Ishikawa (cell line): ENCODE data around the gene FCER1G.

Experiments used
- CEBPB ChIP-seq: IDR thresholded peaks from 2 replicates; pipeline ENCODE4 v1.6.1; 2012
- CREB1 ChIP-seq: IDR thresholded peaks from 2 replicates; pipeline ENCODE4 v1.6.1; 2012; ENCODE audit warnings: low read depth
- EGR1 ChIP-seq: IDR thresholded peaks from 2 replicates; pipeline ENCODE4 v1.6.1; 2012
- EP300 ChIP-seq: IDR thresholded peaks from 2 replicates; pipeline ENCODE4 v1.6.1; 2012; ENCODE audit warnings: borderline replicate concordance
- FOXM1 ChIP-seq: IDR thresholded peaks from 2 replicates; pipeline ENCODE4 v1.6.1; 2012; ENCODE audit warnings: low read depth, borderline replicate concordance
- NFIC ChIP-seq: IDR thresholded peaks from 2 replicates; pipeline ENCODE4 v1.6.1; 2012
- RAD21 ChIP-seq: IDR thresholded peaks from 2 replicates; pipeline ENCODE4 v1.6.1; 2012; ENCODE audit warnings: low read depth
- TAF1 ChIP-seq: IDR thresholded peaks from 2 replicates; pipeline ENCODE4 v1.6.1; 2012; ENCODE audit warnings: low read depth, mild to moderate bottlenecking
- TCF12 ChIP-seq: IDR thresholded peaks from 2 replicates; pipeline ENCODE4 v1.6.1; 2012; ENCODE audit warnings: low read depth
- TEAD4 ChIP-seq: IDR thresholded peaks from 2 replicates; pipeline ENCODE4 v1.6.1; 2012
- YY1 ChIP-seq: IDR thresholded peaks from 2 replicates; pipeline ENCODE4 v1.6.1; 2012; ENCODE audit warnings: low read depth
- ZBTB7A ChIP-seq: IDR thresholded peaks from 2 replicates; pipeline ENCODE4 v1.6.1; 2012; ENCODE audit warnings: low read depth
- TF ChIP-seq, protein P1 (sequence below): IDR thresholded peaks from 2 replicates; pipeline ENCODE4 v1.6.1; 2012
- TF ChIP-seq, protein P2 (sequence below): IDR thresholded peaks from 2 replicates; pipeline ENCODE4 v1.6.1; 2012
- TF ChIP-seq, protein P3 (sequence below): IDR thresholded peaks from 2 replicates; pipeline ENCODE4 v1.6.1; 2012; ENCODE audit warnings: low read depth, mild to moderate bottlenecking

FCER1G gene

DNA sequence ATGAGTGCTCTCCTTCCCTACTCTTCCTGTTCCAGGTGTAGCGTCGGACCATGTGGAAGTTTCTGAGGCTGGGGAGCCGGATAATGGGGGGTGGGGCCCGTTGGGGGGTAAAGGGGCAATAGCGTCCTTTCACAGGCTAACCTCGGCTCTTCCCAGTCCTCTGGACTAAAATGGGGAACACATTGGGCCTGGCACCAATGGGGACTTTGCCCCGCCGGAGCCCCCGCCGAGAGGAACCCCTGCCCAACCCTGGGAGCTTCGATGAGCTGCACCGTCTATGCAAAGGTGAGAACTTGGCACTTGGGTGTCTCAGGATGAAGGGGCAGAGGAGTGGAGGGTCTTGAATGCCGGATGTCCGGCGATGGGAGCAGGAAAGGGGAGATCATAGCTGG lies 11.2 kb downstream of the FCER1G start:
- TF ChIP-seq CREB1 = no peak
- no peak for TF ChIP-seq ZBTB7A
- no peak for TF ChIP-seq RAD21
- no peak for TF ChIP-seq TAF1
- TF ChIP-seq YY1 = no peak
- TF ChIP-seq, protein P1, sequence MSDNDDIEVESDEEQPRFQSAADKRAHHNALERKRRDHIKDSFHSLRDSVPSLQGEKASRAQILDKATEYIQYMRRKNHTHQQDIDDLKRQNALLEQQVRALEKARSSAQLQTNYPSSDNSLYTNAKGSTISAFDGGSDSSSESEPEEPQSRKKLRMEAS = no peak
- no peak for TF ChIP-seq EP300
- TF ChIP-seq, protein P2, sequence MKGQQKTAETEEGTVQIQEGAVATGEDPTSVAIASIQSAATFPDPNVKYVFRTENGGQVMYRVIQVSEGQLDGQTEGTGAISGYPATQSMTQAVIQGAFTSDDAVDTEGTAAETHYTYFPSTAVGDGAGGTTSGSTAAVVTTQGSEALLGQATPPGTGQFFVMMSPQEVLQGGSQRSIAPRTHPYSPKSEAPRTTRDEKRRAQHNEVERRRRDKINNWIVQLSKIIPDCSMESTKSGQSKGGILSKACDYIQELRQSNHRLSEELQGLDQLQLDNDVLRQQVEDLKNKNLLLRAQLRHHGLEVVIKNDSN = no peak
- TF ChIP-seq NFIC = no peak
- no peak for TF ChIP-seq CEBPB
- TF ChIP-seq, protein P3, sequence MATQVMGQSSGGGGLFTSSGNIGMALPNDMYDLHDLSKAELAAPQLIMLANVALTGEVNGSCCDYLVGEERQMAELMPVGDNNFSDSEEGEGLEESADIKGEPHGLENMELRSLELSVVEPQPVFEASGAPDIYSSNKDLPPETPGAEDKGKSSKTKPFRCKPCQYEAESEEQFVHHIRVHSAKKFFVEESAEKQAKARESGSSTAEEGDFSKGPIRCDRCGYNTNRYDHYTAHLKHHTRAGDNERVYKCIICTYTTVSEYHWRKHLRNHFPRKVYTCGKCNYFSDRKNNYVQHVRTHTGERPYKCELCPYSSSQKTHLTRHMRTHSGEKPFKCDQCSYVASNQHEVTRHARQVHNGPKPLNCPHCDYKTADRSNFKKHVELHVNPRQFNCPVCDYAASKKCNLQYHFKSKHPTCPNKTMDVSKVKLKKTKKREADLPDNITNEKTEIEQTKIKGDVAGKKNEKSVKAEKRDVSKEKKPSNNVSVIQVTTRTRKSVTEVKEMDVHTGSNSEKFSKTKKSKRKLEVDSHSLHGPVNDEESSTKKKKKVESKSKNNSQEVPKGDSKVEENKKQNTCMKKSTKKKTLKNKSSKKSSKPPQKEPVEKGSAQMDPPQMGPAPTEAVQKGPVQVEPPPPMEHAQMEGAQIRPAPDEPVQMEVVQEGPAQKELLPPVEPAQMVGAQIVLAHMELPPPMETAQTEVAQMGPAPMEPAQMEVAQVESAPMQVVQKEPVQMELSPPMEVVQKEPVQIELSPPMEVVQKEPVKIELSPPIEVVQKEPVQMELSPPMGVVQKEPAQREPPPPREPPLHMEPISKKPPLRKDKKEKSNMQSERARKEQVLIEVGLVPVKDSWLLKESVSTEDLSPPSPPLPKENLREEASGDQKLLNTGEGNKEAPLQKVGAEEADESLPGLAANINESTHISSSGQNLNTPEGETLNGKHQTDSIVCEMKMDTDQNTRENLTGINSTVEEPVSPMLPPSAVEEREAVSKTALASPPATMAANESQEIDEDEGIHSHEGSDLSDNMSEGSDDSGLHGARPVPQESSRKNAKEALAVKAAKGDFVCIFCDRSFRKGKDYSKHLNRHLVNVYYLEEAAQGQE = no peak
- no peak for TF ChIP-seq TEAD4
- TF ChIP-seq TCF12 = no peak

DNA sequence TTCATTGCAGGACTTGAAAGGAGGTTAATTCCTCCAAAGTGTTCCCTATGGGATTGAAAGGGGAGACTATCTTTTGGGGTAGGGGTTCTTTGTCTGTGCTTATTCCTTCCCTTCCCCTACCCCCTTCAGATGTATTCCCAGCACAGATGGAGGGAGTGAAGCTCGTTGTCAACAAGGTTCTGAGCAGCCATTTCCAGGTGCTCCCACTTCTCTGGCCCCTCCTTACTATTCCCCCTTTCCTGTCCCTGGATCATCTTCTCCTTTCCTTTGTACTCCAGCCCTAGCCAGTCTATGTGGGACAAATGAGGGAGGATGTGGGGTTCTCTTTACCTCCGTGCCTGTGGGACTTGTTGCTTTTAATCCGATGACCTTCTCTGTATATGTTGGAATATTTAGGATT lies 11.7 kb downstream of the FCER1G start:
- TF ChIP-seq FOXM1 = no peak
- no peak for TF ChIP-seq TCF12
- TF ChIP-seq EGR1 = no peak
- no peak for TF ChIP-seq CREB1
- no peak for TF ChIP-seq RAD21
- TF ChIP-seq CEBPB = no peak

DNA sequence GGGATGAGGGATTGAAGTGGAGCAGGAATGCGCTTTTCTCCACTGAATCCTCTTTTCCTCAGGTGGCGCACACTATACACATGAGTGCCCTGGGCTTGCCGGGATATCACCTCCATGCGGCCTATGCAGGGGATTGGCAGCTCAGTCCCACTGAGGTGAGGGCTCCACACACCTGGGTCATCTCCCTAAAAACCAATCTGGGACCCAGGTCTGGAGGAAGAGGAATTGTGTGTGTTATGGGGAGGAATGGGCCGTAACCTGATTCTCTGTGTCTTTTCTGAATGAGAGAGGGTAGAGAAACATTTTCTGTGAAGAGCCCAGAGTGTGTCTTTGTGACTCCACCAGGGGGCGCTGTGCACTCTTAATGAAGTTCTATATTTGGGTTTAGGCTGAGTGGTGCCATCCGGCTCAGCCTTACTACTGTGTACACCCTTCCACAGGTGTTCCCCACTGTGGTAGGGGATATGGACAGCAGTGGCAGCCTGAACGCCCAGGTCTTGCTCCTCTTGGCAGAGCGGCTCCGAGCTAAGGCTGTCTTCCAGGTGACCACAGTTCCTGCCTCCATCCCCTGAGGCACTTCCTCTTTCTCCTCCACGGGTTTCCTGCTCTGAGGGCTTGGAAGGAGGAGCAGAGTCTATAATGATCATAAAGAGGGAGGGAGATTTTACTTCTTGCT lies 12.2 kb downstream of the FCER1G start:
- TF ChIP-seq, protein P3 = no peak
- TF ChIP-seq RAD21 (peak; percentile 78), ZBTB7A (no peak), YY1 (no peak)

DNA sequence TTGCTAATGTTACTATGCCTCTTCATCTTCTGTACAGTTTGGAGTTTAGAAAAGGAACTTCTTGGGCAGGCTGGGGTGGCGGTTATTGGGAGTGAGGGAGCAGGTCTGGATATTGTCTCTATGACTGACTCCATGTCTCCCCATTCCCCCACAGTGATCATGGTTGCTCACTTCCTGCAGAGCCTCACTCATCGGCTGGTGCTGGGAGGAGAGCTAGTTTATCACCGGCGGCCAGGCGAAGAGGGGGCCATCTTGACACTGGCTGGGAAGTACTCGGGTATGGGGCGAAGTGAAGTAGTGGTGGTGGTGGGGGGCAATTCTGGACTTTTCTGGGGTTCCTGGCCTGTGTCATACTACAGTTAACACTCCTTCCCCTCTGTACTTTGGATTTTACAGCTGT lies 12.9 kb downstream of the FCER1G start:
- TF ChIP-seq FOXM1 (no peak), TAF1 (no peak), CEBPB (no peak)
- TF ChIP-seq, protein P3 = no peak

DNA sequence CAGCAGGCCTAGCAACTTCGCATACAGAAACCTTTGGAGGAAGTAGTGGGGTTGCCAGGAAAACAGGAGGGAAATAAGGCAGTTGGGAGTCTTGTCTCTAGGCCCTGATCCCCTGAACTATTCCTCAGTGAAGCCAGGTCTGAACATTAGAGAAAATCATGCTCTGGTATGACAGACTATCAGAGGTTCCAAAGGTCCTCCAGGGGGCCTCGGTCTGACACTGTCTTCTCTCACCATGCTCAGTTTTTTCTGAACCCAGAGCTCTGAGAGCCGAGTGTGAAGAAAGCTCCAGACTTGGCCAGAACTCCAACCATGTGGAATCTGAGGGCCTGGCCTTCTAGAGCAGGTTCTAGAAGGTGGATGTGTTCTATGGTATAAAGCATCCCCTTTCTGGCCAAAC lies 14.8 kb downstream of the FCER1G start:
- TF ChIP-seq EGR1 (no peak), TEAD4 (no peak), RAD21 (peak; percentile 12; the same call in 1 of the 2 replicates)
- TF ChIP-seq, protein P3 = no peak
- TF ChIP-seq, protein P2 = no peak
